Activated naive CD4-positive, alpha-beta T cell (primary cell): Measurements from ENCODE around the gene ZBTB43.

Experiments
- DNase-seq, 4 experiments: peaks; one replicate each; lab custom pipeline; 2025; lab: John Stamatoyannopoulos, UW

The ZBTB43 gene

DNA sequence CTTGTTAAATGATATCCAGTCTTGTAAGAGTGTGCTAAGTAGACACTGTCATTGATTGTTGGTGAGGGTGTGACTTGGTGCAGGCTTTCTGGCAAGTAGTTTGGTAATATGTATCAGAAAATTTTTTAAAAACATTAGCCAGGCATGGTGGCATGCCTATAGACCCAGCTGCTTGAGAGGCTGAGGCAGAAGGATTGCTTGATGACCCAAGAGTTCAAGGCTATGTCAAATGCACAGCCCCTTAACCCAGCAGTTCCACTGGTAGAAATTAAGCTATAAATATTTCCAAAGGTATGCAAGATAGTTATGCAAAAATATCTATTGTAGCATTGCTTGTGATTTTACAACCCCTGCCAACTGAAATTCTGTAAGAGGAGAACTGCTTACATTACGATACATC is 24.2 kb downstream of the ZBTB43 start:
- no peak for DNase-seq

GRCh38 chr9:126830827-126831226 is 26.0 kb downstream of the ZBTB43 start:
- DNase-seq: no peak

DNA sequence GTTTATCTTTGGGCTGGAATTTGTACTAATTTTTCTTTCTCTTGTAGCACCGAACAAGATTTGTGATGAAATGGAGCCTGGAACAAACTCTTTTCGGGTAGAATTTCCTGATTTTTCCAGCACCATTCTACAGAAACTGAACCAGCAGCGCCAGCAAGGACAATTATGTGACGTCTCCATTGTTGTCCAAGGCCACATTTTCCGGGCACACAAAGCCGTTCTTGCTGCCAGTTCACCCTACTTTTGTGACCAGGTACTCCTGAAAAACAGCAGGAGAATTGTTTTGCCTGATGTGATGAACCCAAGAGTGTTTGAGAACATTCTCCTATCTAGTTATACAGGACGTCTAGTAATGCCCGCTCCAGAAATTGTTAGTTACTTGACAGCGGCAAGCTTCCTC is 27.6 kb downstream of the ZBTB43 start:
- DNase-seq: no peak

- DNase-seq: no peak
These were observed 28.2 kb downstream of the ZBTB43 start for GRCh38 chr9:126833020-126833419.

DNA sequence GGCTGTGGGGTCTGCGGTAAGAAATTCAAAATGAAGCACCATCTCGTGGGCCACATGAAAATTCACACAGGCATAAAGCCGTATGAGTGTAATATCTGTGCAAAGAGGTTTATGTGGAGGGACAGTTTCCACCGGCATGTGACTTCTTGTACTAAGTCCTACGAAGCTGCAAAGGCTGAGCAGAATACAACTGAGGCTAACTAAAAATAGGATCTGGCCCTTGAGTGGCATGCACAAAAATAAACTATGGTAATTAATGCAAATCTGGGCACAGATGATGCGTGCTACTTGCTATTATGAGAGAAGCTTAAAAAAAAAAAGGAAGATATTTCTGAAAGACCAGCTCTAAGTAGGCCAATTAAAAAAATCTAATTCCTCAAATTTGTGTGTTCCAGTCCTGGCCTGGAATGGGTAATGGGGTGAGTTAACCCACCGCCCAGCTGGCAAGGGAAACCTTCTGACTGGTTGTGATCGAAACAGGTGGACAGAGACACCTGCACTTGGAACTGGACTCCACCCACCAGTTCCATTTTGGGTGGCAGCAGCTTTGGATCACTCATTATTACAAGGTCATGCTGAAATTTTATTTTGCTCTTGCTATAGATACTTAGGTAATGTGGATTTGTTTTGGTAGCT is 29.0 kb downstream of the ZBTB43 start:
- DNase-seq: no peak

- DNase-seq: no peak
These were observed 29.8 kb downstream of the ZBTB43 start for GRCh38 chr9:126834672-126835071.

- no peak for DNase-seq
These were observed 31.4 kb downstream of the ZBTB43 start for GRCh38 chr9:126836216-126836615.

DNA sequence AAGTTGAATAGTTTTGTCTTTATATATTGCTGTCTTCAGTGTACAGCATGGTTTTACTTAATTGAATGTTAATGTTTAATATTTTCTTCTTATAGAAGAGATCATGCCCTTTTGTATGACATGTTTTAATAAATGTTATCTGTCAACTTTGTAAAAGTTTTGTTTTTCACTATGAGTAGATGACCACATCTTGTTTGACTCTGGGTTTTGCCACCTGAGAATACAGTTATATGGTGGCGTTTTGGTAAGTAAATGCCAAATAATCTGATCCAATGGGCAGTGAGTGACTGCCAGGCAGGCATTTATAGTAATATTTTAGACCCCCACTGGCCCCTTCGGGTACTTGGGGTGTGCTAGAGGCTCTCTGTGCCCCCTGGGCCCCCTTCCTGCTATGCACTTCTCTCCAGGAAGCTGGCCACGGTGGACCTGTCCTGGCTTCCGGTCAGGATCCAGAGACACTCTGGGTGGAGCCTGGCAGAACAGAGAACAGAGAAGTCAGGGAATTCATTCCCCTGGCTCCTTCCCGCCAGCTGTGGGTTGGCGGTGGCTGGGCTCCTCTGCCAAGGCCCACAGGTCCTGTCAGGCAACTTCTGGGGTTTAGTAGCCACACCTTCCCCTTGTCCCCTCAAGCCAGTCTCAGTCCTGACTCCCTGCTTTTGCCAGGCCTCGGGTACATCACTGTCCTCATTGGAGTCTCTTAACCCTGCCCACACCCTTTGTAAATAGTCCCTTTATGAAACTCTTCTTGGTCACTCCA is 33.4 kb downstream of the ZBTB43 start:
- DNase-seq: no peak

DNA sequence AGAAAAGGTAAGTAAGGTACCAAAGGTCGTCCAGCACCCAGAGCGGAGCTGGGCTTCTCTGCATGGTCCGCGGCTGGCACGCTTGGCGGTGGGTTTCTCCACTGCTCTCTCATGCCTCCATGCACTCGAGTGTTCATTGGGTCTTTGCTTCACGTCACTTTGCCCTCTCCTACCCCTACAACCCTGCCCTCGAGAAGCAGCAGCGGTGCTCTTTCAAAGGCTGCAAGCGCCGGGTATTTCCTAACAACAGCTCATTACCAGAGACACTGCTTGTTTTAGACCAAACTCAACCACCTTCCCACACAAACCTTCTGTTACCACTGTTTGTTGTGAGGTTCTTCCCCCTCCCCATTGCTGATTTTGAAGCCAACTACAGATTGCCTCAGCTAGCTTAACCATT is 34.1 kb downstream of the ZBTB43 start:
- DNase-seq: no peak

GRCh38 chr9:126839301-126839700 is 34.5 kb downstream of the ZBTB43 start:
- DNase-seq: no peak

GRCh38 chr9:126842220-126842842 is 37.5 kb downstream of the ZBTB43 start:
- DNase-seq: no peak

DNA sequence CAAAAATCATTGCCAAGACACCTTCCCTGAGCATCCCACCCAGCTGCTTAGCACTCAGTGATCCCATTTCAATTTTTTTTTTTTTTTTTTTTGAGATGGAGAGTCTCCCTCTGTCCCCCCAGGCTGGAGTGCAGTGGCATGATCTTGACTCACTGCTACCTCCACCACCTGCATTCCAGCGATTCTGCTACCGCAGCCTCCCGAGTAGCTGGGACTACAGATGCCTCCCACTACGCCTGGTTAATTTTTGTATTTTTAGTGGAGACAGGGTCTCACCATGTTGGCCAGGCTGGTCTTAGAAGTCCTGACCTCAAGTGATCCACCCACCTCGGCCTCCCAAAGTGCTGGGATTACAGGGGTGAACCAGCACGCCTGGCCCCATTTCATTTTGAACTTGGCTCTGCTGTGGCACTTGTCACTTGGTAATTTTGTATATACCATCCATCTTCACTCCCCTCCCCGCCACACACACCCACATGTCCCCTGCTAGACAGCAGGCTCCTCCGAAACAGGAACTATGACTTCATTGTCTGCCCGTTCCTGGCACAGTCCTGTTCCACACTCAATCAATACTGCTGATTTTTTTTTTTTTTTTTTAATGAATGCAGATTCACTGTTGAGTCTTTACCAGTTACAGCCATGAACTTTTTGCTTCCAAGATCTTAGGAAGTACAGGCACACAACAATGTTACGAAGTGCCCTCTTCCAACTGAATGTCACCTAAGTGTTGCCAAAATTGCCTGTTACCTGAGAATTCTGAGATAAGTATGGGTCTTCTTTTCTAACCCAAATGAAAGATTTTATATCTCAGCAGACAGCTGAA is 38.3 kb downstream of the ZBTB43 start:
- no peak for DNase-seq

DNA sequence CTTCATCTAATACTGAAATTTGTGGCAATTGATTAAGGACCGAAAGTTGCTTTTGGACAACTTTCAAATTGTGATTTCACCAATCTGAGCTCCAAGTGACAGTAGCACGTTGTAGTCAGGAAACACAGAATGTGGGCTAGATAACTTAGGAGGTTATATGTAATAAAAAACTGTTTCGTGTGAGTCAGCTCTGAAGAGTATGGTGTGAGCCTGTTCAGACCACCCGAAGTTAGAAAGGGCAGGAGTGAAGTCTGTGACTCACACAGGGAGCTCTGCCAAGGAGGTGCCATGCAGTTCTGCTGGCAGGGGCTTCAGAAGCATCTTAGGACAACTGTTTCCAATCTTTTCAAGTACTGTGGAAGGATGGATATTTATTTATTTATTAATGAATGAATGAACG is 39.2 kb downstream of the ZBTB43 start:
- no peak for DNase-seq

DNA sequence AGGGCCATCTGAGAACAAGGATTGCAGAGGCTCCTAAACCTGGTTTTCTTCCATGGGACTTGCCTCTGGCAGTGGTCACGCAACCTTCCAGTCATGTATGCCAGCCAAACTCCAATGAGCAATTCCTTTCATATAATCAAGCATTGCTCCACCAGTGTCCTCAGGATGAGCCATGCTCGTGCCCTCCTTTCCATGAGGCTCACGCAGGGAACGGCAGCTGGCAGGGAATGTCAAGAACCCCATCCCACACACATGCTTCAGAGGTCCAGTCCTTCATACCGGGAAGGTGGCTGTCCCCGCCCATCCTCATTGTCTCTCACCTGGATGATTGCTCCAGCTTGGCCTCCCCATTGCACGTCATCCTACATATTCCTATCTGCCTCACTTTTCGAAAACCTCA is 42.2 kb downstream of the ZBTB43 start:
- no peak for DNase-seq

DNA sequence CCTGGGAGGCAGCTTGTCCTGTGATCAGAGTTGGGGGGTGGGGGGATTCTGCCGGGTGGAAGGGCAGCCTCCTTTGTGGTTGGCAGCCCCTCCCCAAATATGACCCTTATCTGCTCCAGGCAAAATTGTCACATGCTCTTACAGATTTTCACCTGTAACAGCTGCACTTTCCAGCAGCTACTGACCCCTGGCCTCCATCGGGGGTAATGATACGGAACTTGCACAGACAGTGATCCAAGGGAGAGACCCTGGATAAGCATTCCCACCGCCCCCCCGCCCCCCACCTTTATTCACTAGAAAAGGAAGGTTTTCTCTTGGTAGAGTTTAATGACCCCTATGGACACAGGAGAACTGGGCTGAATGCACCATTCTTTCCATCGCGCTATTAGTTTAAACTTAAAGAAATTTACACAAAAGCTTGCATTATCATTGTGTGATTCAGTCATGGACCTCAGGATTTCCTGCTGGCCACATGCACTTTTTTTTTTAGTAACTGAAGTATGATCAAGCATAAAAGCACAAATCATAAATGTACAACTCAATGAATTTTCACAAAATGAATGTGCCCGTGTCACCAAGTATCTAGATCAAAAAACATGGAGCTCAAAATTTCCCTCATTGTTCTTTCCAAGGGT is 44.9 kb downstream of the ZBTB43 start:
- DNase-seq: no peak

GRCh38 chr9:126851286-126851880 is 46.5 kb downstream of the ZBTB43 start:
- DNase-seq: no peak

GRCh38 chr9:126852086-126852688 is 47.3 kb downstream of the ZBTB43 start:
- DNase-seq: no peak

DNA sequence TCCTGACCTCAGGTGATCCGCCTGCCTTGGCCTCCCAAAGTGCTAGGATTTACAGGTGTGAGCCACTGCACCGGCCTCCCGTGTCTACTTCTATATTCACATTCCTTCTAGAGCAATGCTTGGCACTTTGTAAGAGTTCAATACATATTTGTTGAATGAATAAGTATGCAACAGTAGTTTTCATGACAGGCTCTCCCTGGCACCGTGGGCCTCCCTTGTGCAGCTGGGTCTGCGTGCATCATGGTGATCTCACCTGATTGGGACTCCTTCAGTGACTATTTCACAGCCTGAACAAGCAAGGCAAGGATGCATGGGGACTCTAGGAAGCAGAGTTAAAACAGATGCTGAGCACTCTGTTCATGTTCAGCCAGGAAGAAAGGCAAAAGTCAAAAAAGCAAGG is 48.8 kb downstream of the ZBTB43 start:
- no peak for DNase-seq

GRCh38 chr9:126854734-126855133 is 49.9 kb downstream of the ZBTB43 start:
- no peak for DNase-seq

DNA sequence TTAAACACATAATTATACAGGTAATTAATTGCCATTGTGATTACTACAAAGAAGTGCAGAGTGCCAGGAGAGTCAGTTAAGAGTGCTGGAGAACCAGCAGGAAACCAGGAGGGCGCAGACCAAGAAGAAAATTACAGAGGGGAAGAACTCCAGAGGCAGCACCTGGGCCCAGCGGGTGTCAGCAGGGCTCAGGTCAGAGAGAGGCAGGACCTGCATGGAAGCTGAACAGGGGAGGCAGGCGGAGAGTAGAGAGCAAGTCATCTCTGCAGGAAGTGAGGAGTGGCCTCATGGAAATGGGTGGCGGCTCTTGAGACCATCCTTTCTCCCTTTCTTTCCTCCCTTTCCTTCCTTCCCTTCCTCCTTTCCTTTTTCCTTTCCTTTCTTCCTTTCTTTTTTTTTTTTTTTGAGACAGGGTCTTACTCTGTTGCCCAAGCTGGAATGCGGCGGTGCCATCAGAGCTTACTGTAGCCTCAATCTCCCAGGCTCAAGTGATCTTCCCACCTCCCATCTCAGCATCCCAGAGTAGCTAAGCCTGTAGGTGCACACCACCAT is 51.6 kb downstream of the ZBTB43 start:
- DNase-seq: no peak
